Astrocyte (in vitro differentiated cells and primary cell): ENCODE measurements around the gene KNOP1.

Experiments
- EZH2 ChIP-seq: IDR thresholded peaks from 2 replicates; pipeline ENCODE4 v1.6.1; 2012; ENCODE audit warnings: mild to moderate bottlenecking, low read length, inconsistent platforms; ENCODE audit not compliant: insufficient read depth
- TF ChIP-seq, protein P1 (sequence below): IDR thresholded peaks from 2 replicates; pipeline ENCODE4 v1.5.1; 2011; ENCODE audit warnings: low read depth, mild to moderate bottlenecking, inconsistent platforms, low read length, moderate library complexity; ENCODE audit not compliant: insufficient read depth

DNA sequence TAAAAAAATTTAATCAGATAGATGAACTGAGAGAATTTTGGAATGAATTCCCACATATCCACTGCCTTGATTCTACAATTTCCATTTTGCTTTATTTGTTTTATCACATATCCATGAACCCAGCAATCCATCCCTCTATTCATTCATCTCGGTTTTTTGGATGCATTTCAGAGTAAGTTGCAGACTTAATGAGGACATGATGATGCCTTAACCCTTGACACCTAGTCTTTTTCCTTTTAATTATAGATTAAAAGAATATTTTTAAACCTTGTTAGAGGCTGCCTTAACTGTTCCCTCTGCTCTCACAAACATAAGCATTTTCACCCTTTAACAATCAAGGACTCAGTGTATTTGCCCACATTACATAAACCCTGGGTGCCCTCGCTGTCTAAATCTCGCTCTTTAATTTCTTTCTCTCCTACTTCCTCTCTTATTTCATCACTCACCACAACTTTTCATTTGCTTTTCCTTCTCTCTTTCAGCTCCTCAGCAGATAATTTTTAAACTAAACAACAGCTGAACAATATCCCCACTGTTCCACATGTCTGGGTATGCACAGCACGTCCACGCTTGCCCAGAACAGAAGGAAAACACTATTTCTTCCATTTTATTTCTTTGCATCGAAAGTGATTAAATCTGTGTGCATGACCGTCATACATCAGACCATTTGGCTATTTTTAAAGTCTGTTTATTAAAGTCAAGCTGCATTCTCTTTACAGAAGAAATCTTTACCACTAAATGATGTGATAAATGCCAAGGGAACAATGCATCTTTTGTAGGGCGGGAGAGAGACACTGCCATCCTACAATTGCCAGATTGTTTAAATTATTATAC lies 40.0 kb upstream of the KNOP1 start:
- TF ChIP-seq, protein P1, sequence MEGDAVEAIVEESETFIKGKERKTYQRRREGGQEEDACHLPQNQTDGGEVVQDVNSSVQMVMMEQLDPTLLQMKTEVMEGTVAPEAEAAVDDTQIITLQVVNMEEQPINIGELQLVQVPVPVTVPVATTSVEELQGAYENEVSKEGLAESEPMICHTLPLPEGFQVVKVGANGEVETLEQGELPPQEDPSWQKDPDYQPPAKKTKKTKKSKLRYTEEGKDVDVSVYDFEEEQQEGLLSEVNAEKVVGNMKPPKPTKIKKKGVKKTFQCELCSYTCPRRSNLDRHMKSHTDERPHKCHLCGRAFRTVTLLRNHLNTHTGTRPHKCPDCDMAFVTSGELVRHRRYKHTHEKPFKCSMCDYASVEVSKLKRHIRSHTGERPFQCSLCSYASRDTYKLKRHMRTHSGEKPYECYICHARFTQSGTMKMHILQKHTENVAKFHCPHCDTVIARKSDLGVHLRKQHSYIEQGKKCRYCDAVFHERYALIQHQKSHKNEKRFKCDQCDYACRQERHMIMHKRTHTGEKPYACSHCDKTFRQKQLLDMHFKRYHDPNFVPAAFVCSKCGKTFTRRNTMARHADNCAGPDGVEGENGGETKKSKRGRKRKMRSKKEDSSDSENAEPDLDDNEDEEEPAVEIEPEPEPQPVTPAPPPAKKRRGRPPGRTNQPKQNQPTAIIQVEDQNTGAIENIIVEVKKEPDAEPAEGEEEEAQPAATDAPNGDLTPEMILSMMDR = no peak
- no peak for TF ChIP-seq EZH2
